Upper lobe of left lung (tissue), 6 donors: ENCODE results near the gene HPRT1. TPM values are rescaled to one million over a fixed set of nuclear protein-coding genes. Genes with fewer than 3 reads are reported as not detected.

Experiments used
- ATAC-seq, 2 donors: fragments of 200-7000 bp; cut with Tn5 transposase; one replicate each; pipeline ENCODE4 v1.9.1; 2022; ENCODE audit warnings: mild to moderate bottlenecking in 2 of 2, moderate library complexity in 2 of 2; ENCODE audit not compliant: low FRiP score in 2 of 2
- DNase-seq, 2 donors: peaks; one replicate each; pipeline ENCODE4 v3.0.0-alpha.2; 2019 to 2020
- H3K27ac ChIP-seq, 4 donors: fragments of 200-600 bp; sonication (generic); one replicate each; pipeline ENCODE4 v1.5.1; 2016 to 2019
- H3K27me3 ChIP-seq, 4 donors: fragments of 200-600 bp; sonication (generic); one replicate each; pipeline ENCODE4 v1.5.1; 2017 to 2019
- H3K36me3 ChIP-seq, 4 donors: fragments of 200-600 bp; sonication (generic); one replicate each; pipeline ENCODE4 v1.5.1; 2016 to 2019
- H3K4me1 ChIP-seq, 4 donors: fragments of 200-600 bp; sonication (generic); one replicate each; pipeline ENCODE4 v1.5.1; 2018 to 2019
- H3K4me3 ChIP-seq, 4 donors: fragments of 200-600 bp; sonication (generic); one replicate each; pipeline ENCODE4 v1.5.1; 2017 to 2019; ENCODE audit warnings: mild to moderate bottlenecking in 2 of 4, moderate library complexity in 1 of 4
- H3K9me3 ChIP-seq, 4 donors: fragments of 200-600 bp; sonication (generic); one replicate each; pipeline ENCODE4 v1.5.1; 2018 to 2019
- EP300 ChIP-seq, 4 donors: sonication (generic); formaldehyde crosslinking; IDR thresholded peaks; one replicate each; pipeline ENCODE4 v1.5.1; 2017; ENCODE audit warnings: antibody characterized with exemption in 4 of 4, control low read depth in 2 of 4
- POLR2A ChIP-seq, 4 donors: fragments of 450-650 bp; IDR thresholded peaks; one replicate each; pipeline ENCODE4 v1.5.1; 2016 to 2017; ENCODE audit warnings: antibody characterized with exemption in 4 of 4, mild to moderate bottlenecking in 2 of 4
- POLR2AphosphoS5 ChIP-seq, 2 donors: sonication (generic); formaldehyde crosslinking; IDR thresholded peaks; one replicate each; pipeline ENCODE4 v1.5.1; 2017; ENCODE audit warnings: antibody characterized with exemption in 2 of 2
- WGBS, 2 donors: methylation state at CpG; one replicate each; pipeline ENCODE4 v1.1.5; 2017 to 2018; 5-methylcytosine and 5-hydroxymethylcytosine counted together
- total RNA-seq, 6 donors: library from RNA; depleted of rRNA in 4 of 6; stranded (reverse); fragments of >200 nt in 4 of 6; gene quantifications; one replicate each; pipeline versions ENCODE4 v1.1.0 to v1.2.1, GENCODE V29; 2016 to 2021
- TF ChIP-seq, protein P1 (sequence below), 6 experiments: fragments of 450-650 bp in 4 of 6; fragments of 200-600 bp in 2 of 6; sonication (generic) in 2 of 6; IDR thresholded peaks; one replicate each; pipeline ENCODE4 v1.5.1; 2016 to 2019; ENCODE audit warnings: antibody characterized with exemption in 6 of 6
- donor health status: DM: no; HTN: no; CAD: no; lungs with moderate emphysema.
- donor health status: DM: no; HTN: yes; CAD: no; lungs with severe emphysema.

The HPRT1 gene
- total RNA-seq, 6 donors from 2014 or later: 4.4 to 17.2 (median 14.5) TPM

DNA sequence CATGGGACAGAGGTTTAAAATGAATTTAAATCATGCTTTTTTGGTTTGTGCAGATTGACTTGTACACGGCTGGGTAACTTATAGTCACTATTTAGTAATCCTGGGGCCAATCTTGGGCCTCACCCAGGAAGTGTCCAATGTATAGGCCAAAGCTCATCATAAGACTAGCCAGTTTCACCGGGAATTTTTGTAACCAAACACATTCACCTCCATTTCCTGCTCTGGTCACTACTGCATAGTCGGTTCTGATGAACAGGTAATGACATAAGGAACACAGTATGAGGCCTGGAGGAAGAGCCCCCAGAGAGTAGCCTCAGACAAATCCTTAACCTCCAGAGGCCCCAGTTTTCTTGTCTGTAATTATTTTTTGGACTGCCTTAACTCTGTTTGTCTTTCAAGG lies 81.9 kb downstream of the HPRT1 start:
- no peak overlapping the region for H3K27ac ChIP-seq
- ATAC-seq (no peak), DNase-seq (no peak)
- no peak overlapping the region for H3K4me3 ChIP-seq
- peaks cover 0 to 6% (median 0%) of the 10 kb centered on the region in 4 donors for H3K4me1 ChIP-seq
- H3K9me3 ChIP-seq: no peaks in the 10 kb centered on the region
- H3K27me3 ChIP-seq: peaks cover 0 to 6% (median 0%) of the 10 kb centered on the region in 4 donors
- 61 to 69% methylated on average over 2 to 3 of the region's 3 CpGs for WGBS, 2 donors
- no peaks in the 10 kb centered on the region for H3K36me3 ChIP-seq
- TF ChIP-seq EP300 (IDR thresholded peaks at IDR 0.05) (no peak), POLR2AphosphoS5 (IDR thresholded peaks at IDR 0.05) (no peak), POLR2A (IDR thresholded peaks at IDR 0.05) (no peak)
- TF ChIP-seq, protein P1, sequence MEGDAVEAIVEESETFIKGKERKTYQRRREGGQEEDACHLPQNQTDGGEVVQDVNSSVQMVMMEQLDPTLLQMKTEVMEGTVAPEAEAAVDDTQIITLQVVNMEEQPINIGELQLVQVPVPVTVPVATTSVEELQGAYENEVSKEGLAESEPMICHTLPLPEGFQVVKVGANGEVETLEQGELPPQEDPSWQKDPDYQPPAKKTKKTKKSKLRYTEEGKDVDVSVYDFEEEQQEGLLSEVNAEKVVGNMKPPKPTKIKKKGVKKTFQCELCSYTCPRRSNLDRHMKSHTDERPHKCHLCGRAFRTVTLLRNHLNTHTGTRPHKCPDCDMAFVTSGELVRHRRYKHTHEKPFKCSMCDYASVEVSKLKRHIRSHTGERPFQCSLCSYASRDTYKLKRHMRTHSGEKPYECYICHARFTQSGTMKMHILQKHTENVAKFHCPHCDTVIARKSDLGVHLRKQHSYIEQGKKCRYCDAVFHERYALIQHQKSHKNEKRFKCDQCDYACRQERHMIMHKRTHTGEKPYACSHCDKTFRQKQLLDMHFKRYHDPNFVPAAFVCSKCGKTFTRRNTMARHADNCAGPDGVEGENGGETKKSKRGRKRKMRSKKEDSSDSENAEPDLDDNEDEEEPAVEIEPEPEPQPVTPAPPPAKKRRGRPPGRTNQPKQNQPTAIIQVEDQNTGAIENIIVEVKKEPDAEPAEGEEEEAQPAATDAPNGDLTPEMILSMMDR (IDR thresholded peaks at IDR 0.05): no peak

GRCh38 chrX:134542485-134542884 lies 82.5 kb downstream of the HPRT1 start:
- ATAC-seq: no peak
- no peak for DNase-seq
- Histone ChIP-seq H3K4me1 (peaks cover 0 to 2% (median 0%) of the 10 kb centered on the region in 4 donors), H3K27ac (no peak overlapping the region), H3K4me3 (no peak overlapping the region), H3K9me3 (no peaks in the 10 kb centered on the region), H3K36me3 (no peaks in the 10 kb centered on the region), H3K27me3 (peaks cover 0 to 6% (median 0%) of the 10 kb centered on the region in 4 donors)
- TF ChIP-seq, protein P1 (IDR thresholded peaks at IDR 0.05): no peak
- TF ChIP-seq POLR2A (IDR thresholded peaks at IDR 0.05): no peak
- no peak for TF ChIP-seq EP300 (IDR thresholded peaks at IDR 0.05)
- no peak for TF ChIP-seq POLR2AphosphoS5 (IDR thresholded peaks at IDR 0.05)
- 50 to 66% methylated on average over 1 to 2 of the region's 2 CpGs for WGBS, 2 donors

GRCh38 chrX:134543288-134543687 lies 83.3 kb downstream of the HPRT1 start:
- TF ChIP-seq POLR2A (IDR thresholded peaks at IDR 0.05) (no peak), POLR2AphosphoS5 (IDR thresholded peaks at IDR 0.05) (no peak), EP300 (IDR thresholded peaks at IDR 0.05) (no peak)
- TF ChIP-seq, protein P1 (IDR thresholded peaks at IDR 0.05): no peak
- WGBS, 2 donors: 47 to 59% methylated on average over 3 of the region's 3 CpGs
- H3K9me3 ChIP-seq: no peaks in the 10 kb centered on the region
- DNase-seq: no peak
- H3K4me3 ChIP-seq: no peak overlapping the region
- H3K27ac ChIP-seq: no peak overlapping the region
- ATAC-seq: no peak
- H3K36me3 ChIP-seq: no peaks in the 10 kb centered on the region
- H3K27me3 ChIP-seq: peaks cover 0 to 6% (median 0%) of the 10 kb centered on the region in 4 donors
- peaks cover 0 to 3% (median 0%) of the 10 kb centered on the region in 4 donors for H3K4me1 ChIP-seq

- 64 to 66% methylated on average over 6 of the region's 6 CpGs for WGBS, 2 donors
- Histone ChIP-seq H3K36me3 (no peaks in the 10 kb centered on the region), H3K27ac (no peak overlapping the region), H3K4me3 (no peak overlapping the region), H3K4me1 (peaks cover 0 to 8% (median 0%) of the 10 kb centered on the region in 4 donors), H3K27me3 (peaks cover 0 to 6% (median 0%) of the 10 kb centered on the region in 4 donors), H3K9me3 (no peaks in the 10 kb centered on the region)
- ATAC-seq: no peak
- TF ChIP-seq, protein P1 (IDR thresholded peaks at IDR 0.05): no peak
- no peak for TF ChIP-seq POLR2AphosphoS5 (IDR thresholded peaks at IDR 0.05)
- no peak for TF ChIP-seq EP300 (IDR thresholded peaks at IDR 0.05)
- TF ChIP-seq POLR2A (IDR thresholded peaks at IDR 0.05): no peak
- DNase-seq: no peak
Observed at GRCh38 chrX:134544135-134544512, 84.2 kb downstream of the HPRT1 start.

- Histone ChIP-seq H3K27me3 (peaks cover 0 to 6% (median 0%) of the 10 kb centered on the region in 4 donors), H3K4me3 (peak overlapping the region in 3 of 4 donors; percentile 2 to 12 (median 10)), H3K9me3 (peaks cover 0 to 4% (median 0%) of the 10 kb centered on the region in 4 donors), H3K27ac (no peak overlapping the region), H3K4me1 (peaks cover 0 to 8% (median 3%) of the 10 kb centered on the region in 4 donors), H3K36me3 (no peaks in the 10 kb centered on the region)
- DNase-seq: peak; percentile 28 to 58
- ATAC-seq: no peak
- TF ChIP-seq POLR2AphosphoS5 (IDR thresholded peaks at IDR 0.05) (no peak), POLR2A (IDR thresholded peaks at IDR 0.05) (no peak), EP300 (IDR thresholded peaks at IDR 0.05) (no peak)
- TF ChIP-seq, protein P1 (IDR thresholded peaks at IDR 0.05): no peak
- WGBS, 2 donors: 26 to 36% methylated on average over 21 to 52 of the region's 52 CpGs
Observed at GRCh38 chrX:134544513-134545151, 84.7 kb downstream of the HPRT1 start.
